22Rv1 (cell line): ENCODE measurements around the gene SEMA7A.

ENCODE experiments used
- CTCF ChIP-seq: fragments of 450-650 bp; IDR thresholded peaks from 2 replicates; pipeline ENCODE4 v1.5.1; 2017; ENCODE audit warnings: mild to moderate bottlenecking
- ZFX ChIP-seq: fragments of 450-650 bp; IDR thresholded peaks from 2 replicates; pipeline ENCODE4 v1.6.1; 2017; ENCODE audit warnings: antibody characterized with exemption, borderline replicate concordance

DNA sequence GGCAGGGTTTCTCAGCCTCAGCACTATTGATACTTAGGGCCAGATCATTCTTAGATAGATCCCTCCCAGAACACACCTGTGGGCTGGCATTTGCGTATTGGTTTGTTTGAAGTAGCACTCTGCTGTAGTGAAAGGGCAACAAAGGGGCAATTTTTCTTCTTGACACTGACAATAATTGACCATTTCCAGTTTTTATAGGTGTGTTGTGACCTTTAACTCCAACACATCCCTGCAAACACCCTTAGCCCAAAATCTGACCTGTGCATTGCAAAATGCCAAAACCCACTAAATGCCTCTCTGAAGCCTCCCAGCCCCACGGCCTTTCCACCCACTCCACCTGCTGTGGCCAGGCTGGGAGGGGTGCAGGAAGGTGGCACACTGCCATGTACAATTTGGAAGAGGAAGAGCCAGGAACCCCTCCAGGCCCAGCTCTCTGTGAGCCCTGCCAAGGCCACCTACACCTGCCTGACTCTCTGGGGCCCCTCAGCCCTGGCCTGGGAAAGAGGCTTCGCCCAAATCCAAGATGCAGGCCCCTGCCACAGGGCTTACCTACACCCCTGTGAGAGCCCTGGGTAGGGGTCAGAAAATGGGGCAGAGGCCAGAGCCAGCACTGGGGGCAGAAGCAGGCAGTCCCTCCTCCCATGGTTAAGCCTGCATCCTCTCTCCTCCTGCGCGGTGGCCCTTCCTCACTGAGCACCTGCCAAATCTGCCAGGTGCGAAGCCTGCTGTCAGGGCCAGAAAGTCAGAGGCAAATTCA lies 56.8 kb downstream of the SEMA7A start:
- TF ChIP-seq CTCF (no peak), ZFX (no peak)
